ENCODE measurements around the gene CDH23. TPM values are rescaled to one million over a fixed set of nuclear protein-coding genes. Genes with fewer than 3 reads are reported as not detected.

CDH23 gene
- total RNA-seq, 3 donors from 2014 or later, result 1.8 to 3.6 (median 3.0) TPM

DNA sequence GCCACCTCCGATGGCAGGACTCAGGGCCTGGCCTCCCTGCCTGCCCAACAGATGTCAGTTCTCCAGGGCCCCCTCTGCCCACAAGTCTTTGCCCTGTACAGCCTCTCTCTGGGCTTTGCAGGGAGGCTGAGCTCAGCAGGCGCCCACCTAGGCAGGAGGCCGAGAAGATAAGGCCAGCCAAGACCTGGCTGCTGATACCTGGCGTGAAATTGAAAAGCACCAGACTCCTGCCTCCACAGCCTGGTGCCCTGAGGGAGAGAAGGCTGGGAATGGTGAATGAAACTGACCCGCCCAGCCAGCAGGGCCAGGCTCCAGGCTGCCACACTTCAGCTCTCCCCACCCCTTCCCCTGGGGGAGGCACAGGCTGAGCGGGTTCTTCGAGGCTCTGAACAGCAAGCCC, 145.8 kb downstream of the CDH23 start:
- no peak for TF ChIP-seq CTCF (IDR thresholded peaks at IDR 0.05)
- intact Hi-C loops (cut with DNase I, micrococcal nuclease), result no loop called here
- DNase-seq, result no peak
- Histone ChIP-seq H3K4me3 (no peak overlapping the region), H3K4me1 (ENCODE audit: low read depth) (no peaks in the 10 kb centered on the region), H3K36me3 (ENCODE audit: low read depth) (no peaks in the 10 kb centered on the region), H3K9me3 (no peaks in the 10 kb centered on the region)
- ATAC-seq, result no peak

GRCh38 chr10:71543608-71544170, 147.0 kb downstream of the CDH23 start:
- Histone ChIP-seq H3K36me3 (ENCODE audit: low read depth) (no peaks in the 10 kb centered on the region), H3K4me1 (ENCODE audit: low read depth) (no peaks in the 10 kb centered on the region), H3K9me3 (no peaks in the 10 kb centered on the region), H3K4me3 (no peak overlapping the region)
- ATAC-seq, result no peak
- DNase-seq, result no peak
- no peak for TF ChIP-seq CTCF (IDR thresholded peaks at IDR 0.05)
- intact Hi-C loops (cut with DNase I, micrococcal nuclease), result no loop called here

GRCh38 chr10:71545001-71545400, 148.3 kb downstream of the CDH23 start:
- Histone ChIP-seq H3K4me3 (no peak overlapping the region), H3K9me3 (no peaks in the 10 kb centered on the region), H3K4me1 (ENCODE audit: low read depth) (no peaks in the 10 kb centered on the region), H3K36me3 (ENCODE audit: low read depth) (no peaks in the 10 kb centered on the region)
- ATAC-seq (no peak), DNase-seq (no peak)
- TF ChIP-seq CTCF (IDR thresholded peaks at IDR 0.05), result no peak
- intact Hi-C loops (cut with DNase I, micrococcal nuclease), result no loop called here

GRCh38 chr10:71546220-71546619, 149.5 kb downstream of the CDH23 start:
- intact Hi-C loops (cut with DNase I, micrococcal nuclease), result no loop called here
- H3K4me3 ChIP-seq, result no peak overlapping the region
- H3K36me3 ChIP-seq (ENCODE audit: low read depth), result no peaks in the 10 kb centered on the region
- no peaks in the 10 kb centered on the region for H3K4me1 ChIP-seq (ENCODE audit: low read depth)
- no peak for TF ChIP-seq CTCF (IDR thresholded peaks at IDR 0.05)
- DNase-seq (no peak), ATAC-seq (no peak)
- no peaks in the 10 kb centered on the region for H3K9me3 ChIP-seq

GRCh38 chr10:71547312-71547711, 150.6 kb downstream of the CDH23 start:
- no peak for TF ChIP-seq CTCF (IDR thresholded peaks at IDR 0.05)

More at GRCh38 chr10:71547312-71547711, 150.6 kb downstream of the CDH23 start:
- Histone ChIP-seq H3K4me1 (ENCODE audit: low read depth) (no peaks in the 10 kb centered on the region), H3K4me3 (no peak overlapping the region), H3K9me3 (no peaks in the 10 kb centered on the region), H3K36me3 (ENCODE audit: low read depth) (no peaks in the 10 kb centered on the region)
- intact Hi-C loops (cut with DNase I, micrococcal nuclease), result no loop called here
- DNase-seq, result no peak
- no peak for ATAC-seq
